Mesenchymal stem cell (in vitro differentiated cells and primary cell): Measurements from ENCODE around the gene ALK.

Experiments
- DNase-seq: peaks from one replicate; pipeline ENCODE4 v3.0.0-alpha.2; 2013
- H2AFZ ChIP-seq: one replicate; pipeline ENCODE4 v1.6.1; 2013; ENCODE audit warnings: low read depth, mild to moderate bottlenecking, control low read depth, inconsistent platforms, low read length, moderate library complexity
- H2AK5ac ChIP-seq: 2 replicates; pipeline ENCODE4 v1.6.1; 2013; ENCODE audit warnings: low read length, moderate library complexity, mild to moderate bottlenecking, inconsistent platforms; ENCODE audit not compliant: severe bottlenecking
- H2BK120ac ChIP-seq: one replicate; pipeline ENCODE4 v1.6.1; 2013; ENCODE audit warnings: low read depth, mild to moderate bottlenecking, inconsistent platforms, low read length, moderate library complexity
- H2BK12ac ChIP-seq, 2 experiments: one replicate each; pipeline ENCODE4 v1.6.1; 2013; ENCODE audit warnings: inconsistent platforms in 2 of 2, low read length in 2 of 2, mild to moderate bottlenecking in 2 of 2, moderate library complexity in 2 of 2, control low read depth in 1 of 2
- H2BK15ac ChIP-seq: one replicate; pipeline ENCODE4 v1.6.1; 2013; ENCODE audit warnings: mild to moderate bottlenecking, low read depth, inconsistent platforms; ENCODE audit not compliant: poor library complexity, severe bottlenecking
- H2BK5ac ChIP-seq: 2 replicates; pipeline ENCODE4 v1.6.1; 2013; ENCODE audit warnings: low read depth, mild to moderate bottlenecking, low read length, control low read depth, inconsistent platforms; ENCODE audit not compliant: poor library complexity, severe bottlenecking
- H3K14ac ChIP-seq, 2 experiments: one replicate each; pipeline ENCODE4 v1.6.1; 2013; ENCODE audit warnings: inconsistent platforms in 2 of 2, low read length in 2 of 2, control low read depth in 1 of 2, mild to moderate bottlenecking in 1 of 2, moderate library complexity in 1 of 2
- H3K18ac ChIP-seq, 2 experiments: one replicate each; pipeline ENCODE4 v1.6.1; 2013; ENCODE audit warnings: inconsistent platforms in 2 of 2, low read length in 2 of 2, control low read depth in 1 of 2, low read depth in 1 of 2, mild to moderate bottlenecking in 1 of 2
- H3K23ac ChIP-seq, 2 experiments: one replicate each; pipeline ENCODE4 v1.6.1; 2013; ENCODE audit warnings: inconsistent platforms in 2 of 2, low read length in 2 of 2, mild to moderate bottlenecking in 2 of 2, moderate library complexity in 2 of 2, control low read depth in 1 of 2
- H3K27ac ChIP-seq: 2 replicates; pipeline ENCODE4 v1.5.1; 2013; ENCODE audit warnings: mild to moderate bottlenecking, moderate library complexity, low read length, control low read depth, inconsistent platforms; ENCODE audit not compliant: poor library complexity, severe bottlenecking
- H3K27me3 ChIP-seq, 2 experiments: 2 replicates each; pipeline versions ENCODE4 v1.6.1 to v1.7.0; 2013; ENCODE audit warnings: low read length in 2 of 2, mild to moderate bottlenecking in 2 of 2, moderate library complexity in 2 of 2, control low read depth in 1 of 2, inconsistent platforms in 1 of 2; ENCODE audit not compliant: control insufficient read depth in 1 of 2, insufficient read depth in 1 of 2
- H3K36me3 ChIP-seq, 2 experiments: 2 replicates each; pipeline versions ENCODE4 v1.6.1 to v1.7.0; 2013; ENCODE audit warnings: low read length in 2 of 2, control low read depth in 1 of 2, inconsistent platforms in 1 of 2, low read depth in 1 of 2, mild to moderate bottlenecking in 1 of 2; ENCODE audit not compliant: insufficient read depth in 2 of 2, control insufficient read depth in 1 of 2
- H3K4ac ChIP-seq, 2 experiments: one replicate each; pipeline ENCODE4 v1.6.1; 2013; ENCODE audit warnings: inconsistent platforms in 2 of 2, low read length in 2 of 2, mild to moderate bottlenecking in 2 of 2, moderate library complexity in 2 of 2, control low read depth in 1 of 2, low read depth in 1 of 2
- H3K4me1 ChIP-seq: 2 replicates; pipeline ENCODE4 v1.6.1; 2013; ENCODE audit warnings: low read depth, low read length, control low read depth; ENCODE audit not compliant: control insufficient read depth, insufficient read depth
- H3K4me2 ChIP-seq: 2 replicates; pipeline ENCODE4 v1.6.1; 2013; ENCODE audit warnings: low read length, mild to moderate bottlenecking, inconsistent platforms; ENCODE audit not compliant: poor library complexity, severe bottlenecking
- H3K4me3 ChIP-seq, 2 experiments: 2 replicates each; pipeline versions ENCODE4 v1.5.1 to v1.7.0; 2013; ENCODE audit warnings: low read length in 2 of 2, mild to moderate bottlenecking in 2 of 2, control low read depth in 1 of 2, low read depth in 1 of 2; ENCODE audit not compliant: insufficient read depth in 1 of 2
- H3K79me1 ChIP-seq: replicated peaks from 2 replicates; pipeline ENCODE4 v1.6.1; 2013; ENCODE audit warnings: mild to moderate bottlenecking, control low read depth, low read length, inconsistent platforms; ENCODE audit not compliant: poor library complexity, severe bottlenecking
- H3K9ac ChIP-seq: 2 replicates; pipeline ENCODE4 v1.7.0; 2013; ENCODE audit warnings: mild to moderate bottlenecking, low read length, moderate library complexity
- H3K9me3 ChIP-seq: 2 replicates; pipeline ENCODE4 v1.7.0; 2013; ENCODE audit warnings: mild to moderate bottlenecking, low read length; ENCODE audit not compliant: control insufficient read depth
- H4K8ac ChIP-seq: one replicate; pipeline ENCODE4 v1.6.1; 2013; ENCODE audit warnings: inconsistent platforms, mild to moderate bottlenecking, low read length, moderate library complexity
- H4K91ac ChIP-seq: one replicate; pipeline ENCODE4 v1.6.1; 2013; ENCODE audit warnings: mild to moderate bottlenecking, low read length, inconsistent platforms
- WGBS: methylation state at CpG from one replicate; pipeline ENCODE4 v1.1.7; 2013; ENCODE audit warnings: mixed read lengths; 5-methylcytosine and 5-hydroxymethylcytosine counted together

Gene ALK

GRCh38 chr2:29485631-29486030 lies 435.8 kb downstream of the ALK start:
- no peak overlapping the region for H2AK5ac ChIP-seq
- 64% methylated on average over 3 of the region's 3 CpGs for WGBS
- no peak for DNase-seq

GRCh38 chr2:29485117-29485516 lies 436.3 kb downstream of the ALK start:
- H3K79me1 ChIP-seq: no peaks in the 10 kb centered on the region
- no peak overlapping the region for H3K4me2 ChIP-seq
- no peak overlapping the region for H2AFZ ChIP-seq
- H2BK12ac ChIP-seq: no peak overlapping the region
- no peaks in the 10 kb centered on the region for H3K4me1 ChIP-seq
- H3K4ac ChIP-seq: no peak overlapping the region
- no peak overlapping the region for H2BK120ac ChIP-seq
- H3K9me3 ChIP-seq: peaks cover 4% of the 10 kb centered on the region
- H4K91ac ChIP-seq: no peak overlapping the region
- H2BK15ac ChIP-seq: no peak overlapping the region
- H3K27me3 ChIP-seq: no peaks in the 10 kb centered on the region
- DNase-seq: no peak
- H2AK5ac ChIP-seq: no peak overlapping the region
- H3K9ac ChIP-seq: no peak overlapping the region
- H3K14ac ChIP-seq: no peak overlapping the region
- no peak overlapping the region for H4K8ac ChIP-seq
- H3K18ac ChIP-seq: no peak overlapping the region
- no peak overlapping the region for H2BK5ac ChIP-seq
- no peak overlapping the region for H3K23ac ChIP-seq
- no peak overlapping the region for H3K4me3 ChIP-seq
- no peaks in the 10 kb centered on the region for H3K36me3 ChIP-seq
- H3K27ac ChIP-seq: no peak overlapping the region

More at GRCh38 chr2:29485631-29486030, 435.8 kb downstream of the ALK start:
- Histone ChIP-seq H3K4me1 (no peaks in the 10 kb centered on the region), H3K36me3 (no peaks in the 10 kb centered on the region), H2BK12ac (no peak overlapping the region), H2BK15ac (no peak overlapping the region), H3K79me1 (no peaks in the 10 kb centered on the region), H2BK120ac (no peak overlapping the region), H3K9me3 (peaks cover 4% of the 10 kb centered on the region), H2BK5ac (no peak overlapping the region), H2AFZ (no peak overlapping the region), H3K18ac (no peak overlapping the region), H3K9ac (no peak overlapping the region), H3K23ac (no peak overlapping the region), H3K4ac (no peak overlapping the region), H4K8ac (no peak overlapping the region), H3K4me2 (no peak overlapping the region), H3K4me3 (no peak overlapping the region), H4K91ac (no peak overlapping the region), H3K27me3 (no peaks in the 10 kb centered on the region), H3K14ac (no peak overlapping the region), H3K27ac (no peak overlapping the region)

- Histone ChIP-seq H3K27me3 (no peaks in the 10 kb centered on the region), H3K4me1 (no peaks in the 10 kb centered on the region)
These were observed 438.5 kb downstream of the ALK start for GRCh38 chr2:29482867-29483266.

GRCh38 chr2:29482348-29482747 lies 439.0 kb downstream of the ALK start:
- Histone ChIP-seq H3K79me1 (no peaks in the 10 kb centered on the region), H3K4me3 (no peak overlapping the region), H3K4me2 (no peak overlapping the region), H3K36me3 (no peaks in the 10 kb centered on the region), H4K8ac (no peak overlapping the region), H3K27ac (no peak overlapping the region), H3K14ac (peak overlapping the region in 1 of 2 experiments; percentile 44), H3K9me3 (peaks cover 4% of the 10 kb centered on the region), H3K4me1 (no peaks in the 10 kb centered on the region), H3K27me3 (no peaks in the 10 kb centered on the region), H2BK120ac (no peak overlapping the region), H3K4ac (no peak overlapping the region), H2BK15ac (no peak overlapping the region), H3K23ac (no peak overlapping the region), H3K18ac (no peak overlapping the region), H4K91ac (no peak overlapping the region), H2BK12ac (no peak overlapping the region), H3K9ac (no peak overlapping the region), H2AK5ac (no peak overlapping the region), H2BK5ac (no peak overlapping the region), H2AFZ (no peak overlapping the region)
- DNase-seq: no peak
- no CpG with 5 or more reads among the region's 2 CpGs for WGBS

More at GRCh38 chr2:29482867-29483266, 438.5 kb downstream of the ALK start:
- H3K18ac ChIP-seq: no peak overlapping the region
- H3K9me3 ChIP-seq: peaks cover 4% of the 10 kb centered on the region
- no peak overlapping the region for H3K23ac ChIP-seq
- H2BK5ac ChIP-seq: no peak overlapping the region
- H2BK120ac ChIP-seq: no peak overlapping the region
- H3K79me1 ChIP-seq: no peaks in the 10 kb centered on the region
- DNase-seq: no peak
- no peak overlapping the region for H3K4me2 ChIP-seq
- H3K9ac ChIP-seq: no peak overlapping the region
- no peak overlapping the region for H3K4ac ChIP-seq
- 74% methylated on average over 2 of the region's 3 CpGs for WGBS
- H3K14ac ChIP-seq: no peak overlapping the region
- no peak overlapping the region for H3K27ac ChIP-seq
- no peak overlapping the region for H3K4me3 ChIP-seq
- no peaks in the 10 kb centered on the region for H3K36me3 ChIP-seq
- H2BK12ac ChIP-seq: no peak overlapping the region
- no peak overlapping the region for H2AFZ ChIP-seq
- H4K8ac ChIP-seq: no peak overlapping the region
- no peak overlapping the region for H2AK5ac ChIP-seq
- no peak overlapping the region for H2BK15ac ChIP-seq
- no peak overlapping the region for H4K91ac ChIP-seq
